HG03060 (cell line): Measurements from ENCODE around the gene ADGRB3.
"Not testable (repeated sequence)": the region's sequence is repeated elsewhere in the genome, so short reads cannot be mapped to it uniquely, and the experiment has no call there.

ENCODE experiments used
- ATAC-seq: cut with Tn5 transposase; IDR thresholded peaks from one replicate; pipeline ENCODE4 v1.9.1; 2021; ENCODE audit warnings: low read depth, moderate number of reproducible peaks; ENCODE audit not compliant: unreplicated experiment

ADGRB3 gene

DNA sequence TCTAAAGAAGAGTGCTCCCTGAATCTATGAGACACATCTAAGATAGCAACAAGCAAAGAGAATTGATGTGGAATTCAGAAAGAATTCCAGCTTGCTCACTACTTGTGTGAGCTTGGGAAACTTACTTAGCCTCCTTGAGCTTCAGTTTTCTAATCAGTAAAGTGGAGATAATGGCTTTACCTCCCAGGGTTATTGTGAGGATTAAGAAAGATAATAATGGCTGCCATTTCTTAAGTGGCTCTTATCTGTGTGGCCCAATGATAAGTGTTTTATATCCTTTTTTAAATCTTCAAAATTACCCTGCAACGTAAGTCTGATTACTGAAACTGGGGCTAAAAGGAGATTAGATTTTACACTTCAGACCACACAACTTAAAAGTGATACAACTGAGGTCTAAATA, 743.2 kb downstream of the ADGRB3 start:
- ATAC-seq = no peak

DNA sequence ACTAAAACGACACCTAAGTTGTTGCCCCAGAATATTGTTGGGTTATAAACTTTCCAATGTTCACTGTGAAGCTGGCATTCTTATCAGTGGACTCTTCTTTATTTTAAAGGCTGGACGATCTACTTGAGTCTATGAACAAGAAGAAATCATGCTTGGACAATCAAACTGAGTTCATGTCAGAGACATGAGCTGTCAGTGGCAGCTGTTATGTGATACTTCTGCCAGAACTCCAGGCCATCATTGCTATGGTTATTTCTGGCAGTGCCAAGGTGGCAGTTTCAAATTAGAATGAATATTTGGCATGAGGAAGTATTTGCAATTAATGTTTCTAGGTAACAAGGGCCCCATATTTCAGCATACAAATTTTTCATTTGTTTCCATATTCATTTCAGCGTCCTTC, 744.4 kb downstream of the ADGRB3 start:
- ATAC-seq = no peak

DNA sequence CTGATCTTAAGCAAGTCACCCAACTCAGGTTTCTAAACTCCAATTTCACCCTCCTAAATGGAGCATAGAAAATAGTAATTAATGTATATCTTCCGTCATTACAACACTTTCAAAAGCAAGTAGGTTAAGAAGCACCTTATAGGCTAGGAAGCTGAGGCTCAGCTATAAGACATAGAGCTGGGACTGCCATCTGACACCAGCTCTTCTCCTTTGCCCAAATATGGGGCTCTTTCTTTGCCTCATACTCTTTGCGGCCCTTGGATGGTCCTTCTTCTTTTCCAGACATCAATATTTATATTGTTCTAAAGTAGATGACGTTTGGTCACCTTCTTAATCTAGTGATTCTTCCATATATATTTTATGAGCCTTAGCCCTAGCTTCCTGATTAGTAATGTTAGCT, 748.5 kb downstream of the ADGRB3 start:
- ATAC-seq = no peak

DNA sequence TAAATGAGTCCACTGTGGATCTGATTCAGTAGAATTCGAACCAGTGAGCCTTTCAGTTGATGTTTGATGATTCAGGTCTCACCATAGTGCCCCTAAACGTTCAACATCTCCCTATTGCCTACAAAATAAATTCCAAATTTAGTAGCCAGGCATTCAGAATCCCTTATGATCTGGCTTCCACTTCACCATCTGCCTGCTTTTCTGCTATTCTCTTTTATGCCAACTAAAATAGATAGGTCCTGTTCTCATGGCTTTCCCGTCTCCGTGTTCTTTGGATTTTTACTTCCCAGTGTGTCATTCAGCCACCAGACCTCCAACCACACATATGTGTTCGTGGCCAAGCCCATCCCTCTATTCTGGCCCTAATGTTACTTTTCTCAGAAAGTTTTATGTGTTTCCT, 751.3 kb downstream of the ADGRB3 start:
- no peak for ATAC-seq

DNA sequence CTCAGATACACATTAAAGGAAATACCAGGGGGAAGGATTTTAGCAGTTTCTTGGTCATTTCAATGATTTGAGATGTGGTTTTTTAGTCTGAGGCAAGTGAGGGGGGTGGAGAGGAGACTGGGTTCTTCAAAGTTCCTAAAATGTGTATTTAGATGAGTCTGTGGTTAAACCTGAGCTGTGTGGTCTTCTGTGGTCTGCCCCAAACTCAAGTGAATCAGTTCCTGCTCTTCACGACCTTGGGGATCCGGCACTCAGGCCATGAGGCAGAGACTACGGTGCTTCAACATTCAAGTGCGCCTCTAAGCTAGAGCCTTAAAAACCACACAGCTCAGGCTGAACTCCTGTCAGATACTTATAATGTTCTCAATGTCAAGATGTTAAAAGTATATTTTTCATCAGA, 755.0 kb downstream of the ADGRB3 start:
- ATAC-seq = no peak

DNA sequence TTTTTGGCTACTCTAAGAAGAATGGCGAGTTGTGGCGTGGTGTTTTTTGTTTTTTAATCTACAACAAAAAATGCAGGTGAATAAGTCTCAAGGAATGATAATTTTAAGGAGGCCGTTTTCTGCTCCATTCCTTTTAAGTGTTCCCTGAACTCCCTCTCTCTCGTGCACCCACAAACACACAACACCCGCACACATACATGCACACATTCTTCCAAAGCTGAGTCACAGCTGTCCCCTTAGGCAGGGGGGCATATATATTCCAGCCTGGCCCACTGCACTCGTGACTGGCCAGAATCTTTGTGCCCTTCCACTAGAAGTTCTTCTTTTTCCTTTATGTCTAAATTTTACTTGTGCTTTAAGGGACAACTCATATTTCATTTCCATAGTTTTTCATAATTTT, 756.0 kb downstream of the ADGRB3 start:
- no peak for ATAC-seq

DNA sequence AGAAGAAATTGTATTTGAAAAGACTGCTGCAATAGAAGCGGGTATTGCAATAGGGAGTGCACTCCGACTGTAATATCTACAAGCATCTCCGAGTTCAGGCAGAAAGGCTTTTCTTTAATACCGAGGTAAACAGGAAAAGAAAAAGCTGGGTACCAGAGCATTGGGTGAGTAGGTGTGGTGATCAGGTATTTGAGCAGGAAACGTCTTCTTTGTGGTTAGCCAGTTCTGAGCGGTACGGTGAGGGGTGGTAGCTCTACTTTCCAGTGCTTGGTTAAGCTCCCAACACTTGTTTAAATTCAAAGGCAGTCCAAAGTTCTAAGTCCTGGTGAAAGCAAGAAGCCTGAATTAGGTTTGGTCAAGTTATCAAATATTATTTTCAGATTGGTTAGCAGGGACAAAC, 757.7 kb downstream of the ADGRB3 start:
- ATAC-seq = no peak

DNA sequence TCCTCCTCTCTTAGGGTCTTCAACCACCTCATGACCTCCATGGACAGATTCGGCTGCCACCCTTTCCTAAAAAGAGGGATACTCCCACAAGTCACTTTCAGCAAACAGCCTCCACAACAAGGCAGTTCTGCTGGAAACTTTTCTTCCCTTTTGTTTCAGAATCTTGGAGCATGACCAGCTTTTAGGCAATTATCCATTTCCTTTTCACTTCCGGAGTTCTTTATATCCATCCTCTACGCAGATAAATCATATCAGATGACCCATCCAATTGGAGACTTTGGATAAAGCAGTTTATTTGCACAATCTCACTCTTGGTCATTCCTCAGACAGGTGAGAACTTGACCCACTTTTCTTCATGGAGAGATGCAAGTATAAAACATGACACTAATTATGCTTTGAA, 763.2 kb downstream of the ADGRB3 start:
- no peak for ATAC-seq

DNA sequence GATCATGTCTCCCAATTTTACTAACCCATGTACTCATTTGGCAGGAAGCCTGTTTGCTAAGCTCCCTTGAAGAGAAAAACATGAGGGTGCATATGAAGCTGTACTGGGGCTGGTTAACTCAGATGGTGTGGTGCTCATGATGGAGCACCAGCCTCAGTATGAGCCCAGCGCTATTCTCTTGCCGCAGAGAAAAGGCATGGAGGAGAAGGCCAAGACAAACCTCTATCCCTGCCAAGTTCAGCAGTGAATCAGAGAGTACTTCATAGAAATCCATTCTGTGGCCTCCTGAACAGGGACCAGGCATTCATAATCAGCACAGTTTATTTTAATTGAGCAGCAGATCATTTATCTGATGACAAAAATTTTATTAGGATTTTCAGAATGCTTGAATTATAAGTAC, 763.6 kb downstream of the ADGRB3 start:
- ATAC-seq = no peak

DNA sequence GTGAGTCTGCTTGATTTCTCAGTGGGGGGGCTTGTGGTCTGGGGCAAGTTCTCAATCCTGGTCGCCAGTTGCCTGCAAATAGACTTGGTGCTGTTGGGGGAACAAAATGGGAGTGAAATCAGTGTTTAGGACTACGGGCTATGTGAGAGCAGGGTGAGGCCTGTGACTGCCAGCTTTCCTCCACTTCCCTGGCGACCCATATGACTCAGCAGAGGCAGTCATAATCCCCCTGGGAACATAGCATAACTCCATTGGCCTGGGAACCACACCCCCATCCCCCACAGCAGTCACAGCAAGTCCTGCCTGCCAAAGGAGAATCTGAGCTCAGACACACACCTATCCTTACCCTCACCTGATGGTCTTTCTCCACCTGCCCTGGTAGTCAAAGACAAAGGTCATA, 773.8 kb downstream of the ADGRB3 start:
- ATAC-seq = no peak

DNA sequence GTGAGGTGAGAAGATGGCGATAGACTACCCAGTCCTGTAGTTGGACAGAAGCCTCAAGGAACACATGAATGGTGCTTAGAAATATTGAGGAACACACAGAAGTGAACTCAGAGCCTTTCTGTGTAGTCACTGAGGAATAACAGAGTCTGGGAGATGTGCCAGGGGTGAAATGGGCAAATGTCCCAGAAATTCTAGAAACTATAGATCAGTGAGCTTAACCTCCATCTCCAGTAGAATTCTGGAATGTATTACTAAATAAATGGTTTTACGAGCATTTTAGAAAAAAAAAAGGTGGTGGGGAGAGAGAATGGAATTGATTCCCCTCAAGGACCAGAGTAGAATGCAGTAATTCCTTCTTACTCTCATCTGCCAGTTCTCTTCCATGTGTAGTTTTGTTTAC, 781.7 kb downstream of the ADGRB3 start:
- ATAC-seq = no peak

DNA sequence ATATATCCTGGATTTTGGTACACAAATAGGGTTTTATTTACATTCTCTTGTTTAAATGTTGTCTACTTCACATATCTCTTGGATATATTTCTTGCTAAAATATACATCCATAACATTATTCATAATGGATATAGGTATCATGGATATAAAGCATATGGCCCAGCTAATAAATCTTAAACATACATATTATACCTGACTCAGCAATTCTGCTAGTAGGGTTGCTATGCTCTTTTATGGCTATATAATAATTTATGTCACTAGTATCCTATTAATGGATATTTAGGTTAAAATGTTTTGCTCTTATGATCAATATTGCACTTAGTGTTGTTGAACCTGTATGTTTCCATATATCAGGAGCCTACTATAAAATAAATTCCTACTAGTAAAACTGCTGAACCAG, 786.2 kb downstream of the ADGRB3 start:
- no peak for ATAC-seq

DNA sequence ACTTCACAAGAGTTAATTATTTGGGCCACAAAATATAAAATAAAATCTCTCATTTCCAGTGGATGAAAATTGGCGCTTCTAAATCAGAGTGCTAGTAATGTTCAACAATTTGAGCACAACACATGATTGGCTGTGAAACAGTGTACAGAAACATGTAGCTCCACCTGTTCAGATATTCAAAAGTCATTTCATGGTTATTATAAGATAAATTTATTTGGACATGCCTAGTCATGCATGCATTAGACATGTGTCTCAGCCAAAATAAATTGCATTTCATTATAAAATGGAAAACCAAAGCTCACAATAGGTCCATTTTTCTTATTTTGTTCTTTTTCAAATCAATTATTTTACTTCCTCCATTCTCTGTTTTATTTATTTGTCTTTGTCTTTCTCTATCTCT, 786.9 kb downstream of the ADGRB3 start:
- ATAC-seq = no peak

DNA sequence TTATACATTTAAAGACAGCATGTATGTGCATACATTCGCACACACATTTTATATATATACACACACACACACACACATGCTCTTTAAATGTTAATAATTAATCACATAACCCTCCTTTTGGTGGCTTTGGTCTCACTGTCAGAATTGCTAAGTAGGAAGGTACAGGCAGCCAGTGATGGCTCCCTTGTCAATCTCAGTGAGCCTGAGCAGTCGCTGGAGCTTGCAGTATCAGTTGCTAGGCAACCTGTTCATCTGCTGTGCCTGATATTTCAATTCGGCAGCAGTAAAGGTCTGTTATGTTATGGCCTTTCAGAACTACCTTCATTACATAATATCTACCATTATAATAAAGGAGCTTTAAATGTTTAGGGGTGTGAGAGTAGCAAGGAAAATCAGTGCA, 787.4 kb downstream of the ADGRB3 start:
- no peak for ATAC-seq

DNA sequence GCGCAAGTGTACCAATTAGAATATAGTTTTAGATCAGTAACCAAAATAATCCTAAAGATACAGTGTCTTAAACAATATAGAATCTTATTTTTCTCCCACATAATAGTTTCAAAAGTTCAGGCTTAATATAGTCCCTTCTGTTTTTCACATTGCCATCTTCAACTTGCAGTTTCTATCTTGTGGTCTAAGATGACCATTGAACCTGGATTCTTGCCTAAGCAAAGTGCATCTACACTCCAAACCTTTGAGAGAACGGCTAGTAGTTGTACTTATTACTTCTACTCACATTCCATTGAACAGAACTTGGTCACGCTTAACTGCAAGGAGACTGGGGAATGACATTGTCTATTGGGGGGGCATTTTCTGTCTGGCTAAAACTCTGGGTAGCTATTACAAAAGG, 788.7 kb downstream of the ADGRB3 start:
- ATAC-seq = no peak

DNA sequence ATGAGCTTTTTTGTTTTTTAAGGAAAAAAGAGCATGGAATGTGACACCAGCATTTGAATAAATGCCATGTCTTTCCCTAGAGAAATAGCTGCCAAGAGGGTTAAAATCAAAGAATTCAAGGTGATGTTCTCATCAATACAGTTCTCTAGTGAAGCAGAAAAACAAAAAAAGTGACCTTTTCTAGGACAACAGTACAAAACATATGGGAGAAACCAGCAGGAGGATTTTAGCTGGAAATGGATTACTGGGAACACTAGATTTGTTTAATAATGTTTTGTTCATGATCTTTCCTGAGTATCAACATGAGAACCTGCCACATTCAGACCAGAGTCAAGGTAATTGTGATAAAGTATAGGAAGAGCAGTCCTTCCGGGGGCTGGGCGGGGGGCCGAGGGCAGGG, 789.5 kb downstream of the ADGRB3 start:
- no peak for ATAC-seq

DNA sequence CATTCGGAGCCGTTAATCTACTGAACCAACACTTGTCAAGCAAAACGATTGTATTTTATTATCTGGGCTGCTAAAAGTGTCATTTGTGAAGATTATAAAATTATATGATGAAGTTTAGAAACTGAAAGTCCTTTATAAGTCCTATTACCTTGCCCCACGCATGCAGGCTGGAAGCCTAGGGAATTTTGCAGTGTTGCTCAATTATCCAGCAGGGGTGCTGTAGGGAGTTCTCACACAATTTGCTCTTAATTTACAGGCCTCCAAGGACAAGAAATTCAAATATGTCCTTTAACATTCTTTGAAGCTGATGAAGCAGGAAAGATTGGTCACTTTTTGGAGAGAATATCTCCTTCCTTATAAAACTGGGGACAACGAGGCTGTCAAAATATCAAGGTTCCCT, 792.8 kb downstream of the ADGRB3 start:
- no peak for ATAC-seq

DNA sequence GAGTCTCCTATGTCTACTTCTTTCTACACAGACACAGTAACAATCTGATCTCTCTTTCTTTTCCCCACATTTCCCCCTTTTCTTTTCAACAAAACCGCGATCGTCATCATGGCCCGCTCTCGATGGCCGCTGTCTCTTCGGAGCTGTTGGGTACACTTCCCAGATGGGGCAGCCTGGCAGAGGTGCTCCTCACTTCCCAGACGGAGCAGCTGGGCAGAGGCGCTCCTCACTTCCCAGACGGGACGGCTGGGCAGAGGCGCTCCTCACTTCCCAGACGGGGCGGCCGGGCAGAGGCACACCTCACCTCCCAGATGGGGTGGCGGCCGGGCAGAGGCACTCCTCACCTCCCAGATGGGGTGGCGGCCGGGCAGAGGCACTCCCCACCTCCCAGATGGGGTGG, 797.1 kb downstream of the ADGRB3 start:
- not testable (repeated sequence) for ATAC-seq

DNA sequence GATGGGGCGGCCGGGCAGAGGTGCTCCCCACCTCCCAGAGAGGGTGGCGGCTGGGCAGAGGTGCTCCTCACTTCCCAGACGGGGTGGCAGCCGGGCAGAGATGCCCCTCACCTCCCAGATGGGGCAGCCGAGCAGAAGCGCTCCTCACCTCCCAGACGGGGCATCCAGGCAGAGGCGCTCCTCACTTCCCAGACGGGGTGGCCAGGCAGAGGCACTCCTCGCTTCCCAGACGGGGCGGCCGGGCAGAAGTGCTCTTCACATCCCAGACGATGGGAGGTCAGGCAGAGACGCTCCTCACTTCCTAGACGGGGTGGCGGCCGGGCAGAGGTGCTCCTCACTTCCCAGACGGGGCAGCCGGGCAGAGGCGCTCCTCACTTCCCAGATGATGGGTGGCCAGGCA, 798.0 kb downstream of the ADGRB3 start:
- ATAC-seq = not testable (repeated sequence)

DNA sequence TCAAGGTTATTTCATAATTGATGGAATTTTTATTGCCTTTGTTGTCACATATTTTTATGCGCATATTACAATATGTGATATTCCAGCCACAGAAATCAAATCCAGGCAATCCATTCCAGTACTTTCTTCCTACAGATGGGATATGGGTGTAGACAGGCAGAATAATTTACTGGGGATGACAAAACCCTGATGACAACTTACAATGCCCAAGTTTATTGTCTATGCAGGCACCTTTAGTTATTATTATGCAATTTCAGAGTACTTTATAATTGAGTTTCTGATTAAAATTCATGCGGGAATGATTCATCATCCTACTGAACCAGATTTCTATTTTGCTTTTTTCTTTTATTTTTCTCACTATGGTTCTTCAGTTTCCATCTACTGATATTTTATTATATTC, 803.0 kb downstream of the ADGRB3 start:
- ATAC-seq = no peak
